NK-92 (cell line): ENCODE results near the gene LIN7A.
"Not testable (repeated sequence)": the region's sequence is repeated elsewhere in the genome, so short reads cannot be mapped to it uniquely, and the experiment has no call there.

ENCODE experiments used
- DNase-seq: peaks from one replicate; lab custom pipeline; 2025; ENCODE audit not compliant: unreplicated experiment; lab: John Stamatoyannopoulos, UW

The LIN7A gene

GRCh38 chr12:80924437-80924836 lies 13.3 kb downstream of the LIN7A start:
- no peak for DNase-seq

- no peak for DNase-seq
Measured at GRCh38 chr12:80920006-80920405, 17.7 kb downstream of the LIN7A start.

- DNase-seq, result no peak
Measured at GRCh38 chr12:80917651-80918050, 20.1 kb downstream of the LIN7A start.

- no peak for DNase-seq
Measured at GRCh38 chr12:80912901-80913770, 24.6 kb downstream of the LIN7A start.

GRCh38 chr12:80909370-80909769 lies 28.4 kb downstream of the LIN7A start:
- no peak for DNase-seq

GRCh38 chr12:80902711-80903110 lies 35.0 kb downstream of the LIN7A start:
- DNase-seq, result no peak

- no peak for DNase-seq
Measured at GRCh38 chr12:80901661-80902060, 36.1 kb downstream of the LIN7A start.

GRCh38 chr12:80895240-80895639 lies 42.5 kb downstream of the LIN7A start:
- no peak for DNase-seq

GRCh38 chr12:80894179-80894578 lies 43.6 kb downstream of the LIN7A start:
- DNase-seq, result no peak

GRCh38 chr12:80892597-80893445 lies 44.9 kb downstream of the LIN7A start:
- DNase-seq, result no peak

- no peak for DNase-seq
Measured at GRCh38 chr12:80884651-80885050, 53.1 kb downstream of the LIN7A start.

GRCh38 chr12:80881106-80881505 lies 56.6 kb downstream of the LIN7A start:
- no peak for DNase-seq

GRCh38 chr12:80878452-80878851 lies 59.3 kb downstream of the LIN7A start:
- DNase-seq, result not testable (repeated sequence)

GRCh38 chr12:80877721-80878265 lies 59.9 kb downstream of the LIN7A start:
- DNase-seq, result no peak

GRCh38 chr12:80872053-80872452 lies 65.7 kb downstream of the LIN7A start:
- no peak for DNase-seq

GRCh38 chr12:80869264-80869663 lies 68.5 kb downstream of the LIN7A start:
- DNase-seq, result no peak

GRCh38 chr12:80868576-80868975 lies 69.2 kb downstream of the LIN7A start:
- no peak for DNase-seq

GRCh38 chr12:80867941-80868340 lies 69.8 kb downstream of the LIN7A start:
- no peak for DNase-seq

- DNase-seq, result no peak
Measured at GRCh38 chr12:80864046-80864735, 73.5 kb downstream of the LIN7A start.

GRCh38 chr12:80862531-80862930 lies 75.2 kb downstream of the LIN7A start:
- DNase-seq, result no peak
